Fibroblast of skin of scalp (primary cell): ENCODE results near the gene ENPP5. TPM values are rescaled to one million over a fixed set of nuclear protein-coding genes. Genes with fewer than 3 reads are reported as not detected.

Source experiments
- DNase-seq: peaks from one replicate; pipeline ENCODE4 v3.0.0-alpha.2; 2013
- polyA plus RNA-seq, 2 experiments: library from polyadenylated mRNA; unstranded; fragments of 120-200 nt; gene quantifications; one replicate each; pipeline ENCODE4 v1.2.1, GENCODE V29; 2013; ENCODE audit not compliant: insufficient read length in 2 of 2

Gene ENPP5, protein sequence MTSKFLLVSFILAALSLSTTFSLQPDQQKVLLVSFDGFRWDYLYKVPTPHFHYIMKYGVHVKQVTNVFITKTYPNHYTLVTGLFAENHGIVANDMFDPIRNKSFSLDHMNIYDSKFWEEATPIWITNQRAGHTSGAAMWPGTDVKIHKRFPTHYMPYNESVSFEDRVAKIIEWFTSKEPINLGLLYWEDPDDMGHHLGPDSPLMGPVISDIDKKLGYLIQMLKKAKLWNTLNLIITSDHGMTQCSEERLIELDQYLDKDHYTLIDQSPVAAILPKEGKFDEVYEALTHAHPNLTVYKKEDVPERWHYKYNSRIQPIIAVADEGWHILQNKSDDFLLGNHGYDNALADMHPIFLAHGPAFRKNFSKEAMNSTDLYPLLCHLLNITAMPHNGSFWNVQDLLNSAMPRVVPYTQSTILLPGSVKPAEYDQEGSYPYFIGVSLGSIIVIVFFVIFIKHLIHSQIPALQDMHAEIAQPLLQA
- polyA plus RNA-seq (2013, experiment 1 of 2; ENCODE audit: insufficient read length): not detected
- 0.14 TPM for polyA plus RNA-seq (2013, experiment 2 of 2; ENCODE audit: insufficient read length)

DNA sequence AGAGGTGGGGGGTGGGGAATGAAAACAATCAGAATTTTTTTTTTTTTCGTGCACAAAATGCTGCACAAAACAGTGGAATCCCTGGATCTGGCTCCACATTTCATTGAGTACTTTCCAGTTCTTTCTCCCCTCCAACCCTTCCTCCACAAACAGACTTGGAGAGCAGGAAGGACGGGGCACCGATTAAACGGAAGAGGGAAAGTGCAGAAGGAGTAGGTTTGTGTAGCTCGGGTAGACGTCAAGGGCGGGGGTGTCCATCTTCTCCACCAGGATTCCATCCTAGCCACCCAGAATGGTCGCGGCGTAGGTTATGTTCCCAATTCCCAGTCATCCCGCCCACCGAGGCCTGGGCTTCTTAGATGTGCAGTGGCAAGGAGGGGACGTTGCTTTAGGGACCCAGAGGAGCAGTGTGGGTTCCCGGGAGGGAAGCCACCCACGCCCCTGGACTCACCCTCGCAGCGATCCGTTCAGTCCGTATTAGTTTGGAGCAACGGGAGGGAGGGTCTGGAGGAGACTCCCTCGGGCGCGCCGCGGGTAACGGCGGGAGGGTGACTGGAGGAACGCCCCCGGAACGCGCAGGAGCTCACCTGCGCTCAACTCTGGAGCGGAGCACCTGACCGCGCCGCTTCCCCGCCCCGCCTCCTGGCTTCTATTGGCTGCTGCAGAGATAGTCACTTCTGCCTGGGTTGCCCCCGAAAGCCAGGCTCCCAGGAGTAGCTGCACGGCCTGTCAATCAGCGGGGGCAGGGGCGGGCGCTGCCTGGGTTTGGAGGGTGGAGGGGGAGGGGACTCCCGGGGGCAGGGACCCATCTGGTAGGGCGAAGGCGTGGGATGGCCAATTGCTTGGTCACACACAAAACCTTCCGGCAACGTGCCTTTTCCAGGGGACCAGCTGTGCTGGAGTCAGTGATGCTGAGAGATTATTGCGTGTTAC, at the start of gene ENPP5:
ENPP5 (minus strand) TSS at position 624 of the 933 bp plus-strand sequence. CDS start 2,718 bp downstream, outside the sequence.
- peak; percentile 0 for DNase-seq

DNA sequence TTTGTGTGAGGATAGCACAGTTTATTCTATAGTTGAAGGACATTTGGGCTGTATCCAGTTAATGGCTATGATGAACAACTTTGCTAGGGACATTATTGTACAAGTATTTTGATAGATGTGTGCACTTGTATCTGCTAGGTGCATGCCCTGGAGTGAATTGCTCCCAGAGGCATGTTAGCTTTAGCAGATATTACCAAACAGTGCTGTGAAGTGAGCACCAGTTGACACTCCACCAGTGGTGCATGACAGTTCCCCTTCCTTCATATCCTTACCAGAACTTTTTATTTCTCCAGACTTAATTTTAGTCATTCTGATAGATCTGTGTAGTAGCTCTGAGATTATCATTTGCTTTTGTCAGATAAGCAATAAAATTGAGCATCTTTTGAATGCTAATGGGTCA, 48.9 kb upstream of the ENPP5 start:
- DNase-seq: no peak

DNA sequence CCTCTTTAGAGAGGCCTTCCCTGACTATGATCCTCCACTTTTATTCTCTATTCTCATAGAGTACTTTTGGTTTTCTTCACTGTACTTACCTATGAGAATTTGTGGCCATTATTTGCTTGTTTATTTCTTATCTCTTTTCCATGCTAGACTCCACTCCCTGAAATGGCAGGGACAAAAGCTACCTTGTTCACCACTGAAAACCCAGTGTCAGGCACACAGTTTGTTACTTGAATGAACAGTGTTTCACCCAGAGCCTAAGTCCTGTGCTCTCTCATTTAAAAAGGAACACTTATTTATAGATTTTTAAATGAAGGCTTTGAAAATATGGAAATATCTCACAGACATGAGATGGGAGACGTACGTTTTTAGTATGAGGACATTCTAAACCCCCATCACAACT, 47.7 kb upstream of the ENPP5 start:
- no peak for DNase-seq

DNA sequence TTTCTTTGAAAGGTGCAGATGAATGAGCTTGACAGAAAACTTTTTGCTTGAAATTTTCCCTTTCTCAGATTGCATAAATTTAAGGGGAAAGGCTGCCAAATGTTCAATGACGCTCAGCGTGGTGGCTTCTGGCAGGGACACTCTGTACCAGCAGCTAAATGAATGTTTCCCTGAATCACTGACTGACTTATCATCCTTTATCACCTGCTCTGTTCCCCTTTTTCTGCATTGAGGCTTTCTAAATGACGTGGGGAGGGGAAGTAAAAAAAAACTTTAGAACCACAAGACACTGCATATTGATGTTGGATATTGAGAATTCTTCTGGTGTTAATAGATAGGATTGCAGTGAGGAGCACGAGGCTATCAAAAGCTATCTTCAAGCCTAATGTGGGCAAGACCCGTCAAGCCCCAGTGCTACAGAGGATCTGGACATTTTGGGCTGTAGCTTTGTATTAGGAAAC, 46.9 kb upstream of the ENPP5 start:
- no peak for DNase-seq

DNA sequence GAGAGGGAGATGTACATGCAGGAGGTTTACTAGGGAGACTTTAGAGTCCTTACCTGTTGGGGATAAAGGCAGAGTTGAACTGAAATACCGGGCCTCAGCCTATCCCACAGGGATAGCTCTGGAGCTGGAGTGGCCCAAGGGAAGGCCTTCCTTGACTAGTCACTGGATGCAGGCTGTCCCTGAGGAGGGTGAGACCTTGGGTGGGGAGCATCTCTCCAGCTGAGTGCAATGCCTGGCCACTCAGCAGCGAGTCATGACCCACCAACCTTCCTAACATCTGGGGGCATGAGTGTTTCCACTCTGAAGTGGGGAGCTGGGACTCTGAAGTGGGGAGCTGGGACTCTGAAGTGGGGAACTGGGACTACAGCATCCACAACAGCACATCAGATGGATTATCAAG, 46.1 kb upstream of the ENPP5 start:
- no peak for DNase-seq

DNA sequence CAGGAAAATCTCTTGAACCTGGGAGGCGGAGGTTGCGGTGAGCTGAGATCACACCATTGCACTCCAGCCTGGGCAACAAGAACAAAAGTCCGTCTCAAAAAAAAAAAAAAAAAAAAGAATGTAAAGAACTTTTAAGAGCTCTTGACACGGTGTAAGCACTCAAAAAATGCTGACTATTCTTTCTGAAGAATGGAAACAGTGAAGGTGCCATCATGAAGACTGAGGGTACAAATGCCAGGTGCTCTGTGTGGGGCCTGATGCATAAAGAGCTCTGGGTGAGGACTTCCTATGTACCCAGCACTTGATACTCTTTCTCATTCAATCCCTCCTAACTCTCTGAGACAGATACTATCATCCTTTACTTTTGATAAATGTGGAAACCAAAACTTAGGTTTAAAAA, 45.0 kb upstream of the ENPP5 start:
- DNase-seq: no peak

DNA sequence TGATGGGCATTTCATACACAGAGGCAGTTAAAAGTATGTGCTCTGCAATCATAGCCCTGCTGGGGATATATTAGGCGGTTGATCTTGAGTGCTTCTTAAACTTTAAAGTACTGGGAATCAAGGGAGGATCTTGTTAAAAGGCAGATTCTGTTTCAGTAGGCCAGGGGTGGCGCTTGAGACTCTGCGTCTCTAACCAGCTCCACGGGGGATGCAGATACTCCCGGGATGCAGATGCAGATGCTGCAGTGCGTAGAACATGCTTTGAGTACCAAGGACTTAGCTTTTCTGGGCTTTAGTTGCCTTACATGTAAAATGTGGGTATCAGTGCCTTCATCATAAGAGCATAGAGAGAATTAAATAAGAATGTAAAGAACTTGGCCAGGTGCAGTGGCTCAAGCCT, 44.4 kb upstream of the ENPP5 start:
- DNase-seq: no peak

DNA sequence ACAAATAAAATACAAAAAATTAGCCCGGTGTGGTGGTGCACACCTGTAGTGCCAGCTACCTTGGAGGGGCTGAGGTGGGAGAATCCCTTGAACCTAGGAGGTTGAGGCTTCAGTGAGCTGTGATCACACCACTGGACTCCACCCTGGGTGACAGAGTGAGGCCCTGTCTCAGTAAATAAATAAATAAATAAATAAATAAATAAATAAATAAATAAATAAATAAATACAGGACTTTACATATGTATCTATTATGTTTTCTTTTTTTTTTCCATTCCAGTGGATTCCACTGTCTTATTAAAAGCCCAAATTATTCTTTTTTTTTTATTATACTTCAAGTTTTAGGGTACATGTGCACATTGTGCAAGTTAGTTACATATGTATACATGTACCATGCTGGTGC, 41.1 kb upstream of the ENPP5 start:
- DNase-seq: no peak

DNA sequence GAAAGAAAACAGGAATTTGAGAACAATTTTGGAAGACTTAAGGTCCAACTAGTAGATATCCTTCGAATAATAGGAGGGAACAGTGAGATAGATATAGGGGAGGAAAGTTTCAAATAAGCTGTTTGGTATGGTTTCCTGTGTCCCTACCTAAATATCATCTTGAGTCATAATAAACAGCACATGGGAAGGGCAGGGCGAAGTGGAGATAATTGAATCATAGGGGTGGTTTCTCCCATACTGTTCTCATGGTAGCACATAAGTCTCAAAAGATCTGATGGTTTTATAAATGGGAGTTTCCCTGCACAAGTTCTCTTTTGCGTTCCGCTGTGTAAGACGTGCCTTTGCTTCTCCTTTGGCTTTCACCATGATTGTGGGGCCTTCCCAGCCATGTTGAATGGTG, 39.5 kb upstream of the ENPP5 start:
- DNase-seq: no peak

DNA sequence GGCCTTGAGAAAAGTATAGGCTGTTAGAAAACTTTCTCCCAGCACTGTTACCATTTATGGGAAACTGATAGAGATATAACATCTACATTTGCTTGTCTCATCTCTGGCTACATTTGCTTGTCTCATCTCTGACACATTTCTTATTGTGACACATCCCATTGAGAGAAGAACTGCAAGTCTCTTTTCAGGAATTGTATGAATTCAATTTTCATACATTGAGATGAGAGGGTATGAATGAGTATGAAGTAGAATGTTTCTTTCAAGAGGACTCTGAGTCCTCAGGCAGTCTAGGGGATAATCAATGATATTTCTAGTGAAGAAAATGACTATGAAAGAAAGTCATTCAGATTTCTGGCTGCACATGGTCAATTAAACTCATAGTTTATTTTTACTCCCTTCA, 37.5 kb upstream of the ENPP5 start:
- no peak for DNase-seq

DNA sequence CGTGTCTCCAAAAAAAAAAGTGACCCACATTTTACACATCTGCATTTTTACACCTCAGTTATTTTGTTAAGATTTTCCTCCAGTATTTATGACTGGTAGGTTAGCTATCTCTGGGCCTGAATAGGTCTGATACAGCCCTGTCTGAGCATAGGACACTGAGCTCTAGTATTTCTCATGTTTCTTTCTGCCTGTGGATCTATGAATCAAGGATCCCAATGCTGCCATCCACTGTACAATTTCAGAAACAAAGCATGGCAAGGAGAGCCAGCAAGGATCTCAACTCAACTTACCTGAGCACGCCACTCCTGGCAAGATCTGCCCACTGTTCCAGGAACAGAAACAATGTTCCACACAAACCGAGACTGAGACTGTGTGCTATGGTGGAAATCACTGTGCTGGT, 36.4 kb upstream of the ENPP5 start:
- DNase-seq: no peak

DNA sequence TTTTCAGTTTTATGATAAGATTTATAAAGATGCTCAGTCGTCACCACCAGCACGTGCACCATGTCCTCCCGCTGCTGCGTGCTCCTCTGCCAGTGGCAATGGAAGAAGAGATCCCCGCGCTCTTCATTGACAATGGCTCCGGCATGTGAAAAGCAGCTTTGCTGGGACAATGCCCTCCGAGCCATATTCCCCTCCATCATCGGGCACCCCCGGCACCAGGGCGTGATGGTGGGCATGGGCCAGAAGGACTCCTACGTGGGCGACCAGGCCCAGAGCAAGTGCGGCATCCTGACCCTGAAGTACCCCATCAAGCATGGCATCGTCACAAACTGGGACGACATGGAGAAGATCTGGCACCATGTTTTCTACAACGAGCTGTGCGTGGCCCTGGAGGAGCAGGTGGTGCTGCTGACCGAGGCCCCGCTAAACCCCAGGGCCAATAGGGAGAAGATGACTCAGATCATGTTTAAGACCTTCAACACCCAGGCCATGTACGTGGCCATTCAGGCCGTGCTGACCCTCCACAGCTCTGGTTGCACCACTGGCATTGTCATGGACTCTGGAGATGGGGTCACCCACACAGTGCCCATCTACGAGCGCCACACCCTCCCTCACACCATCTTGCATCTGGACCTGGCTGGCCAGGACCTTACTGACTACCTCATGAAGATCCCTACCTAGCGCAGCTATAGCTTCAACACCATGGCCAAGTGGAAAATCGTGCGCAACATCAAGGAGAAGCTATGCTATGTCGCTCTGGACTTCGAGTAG, 34.3 kb upstream of the ENPP5 start:
- DNase-seq: no peak

DNA sequence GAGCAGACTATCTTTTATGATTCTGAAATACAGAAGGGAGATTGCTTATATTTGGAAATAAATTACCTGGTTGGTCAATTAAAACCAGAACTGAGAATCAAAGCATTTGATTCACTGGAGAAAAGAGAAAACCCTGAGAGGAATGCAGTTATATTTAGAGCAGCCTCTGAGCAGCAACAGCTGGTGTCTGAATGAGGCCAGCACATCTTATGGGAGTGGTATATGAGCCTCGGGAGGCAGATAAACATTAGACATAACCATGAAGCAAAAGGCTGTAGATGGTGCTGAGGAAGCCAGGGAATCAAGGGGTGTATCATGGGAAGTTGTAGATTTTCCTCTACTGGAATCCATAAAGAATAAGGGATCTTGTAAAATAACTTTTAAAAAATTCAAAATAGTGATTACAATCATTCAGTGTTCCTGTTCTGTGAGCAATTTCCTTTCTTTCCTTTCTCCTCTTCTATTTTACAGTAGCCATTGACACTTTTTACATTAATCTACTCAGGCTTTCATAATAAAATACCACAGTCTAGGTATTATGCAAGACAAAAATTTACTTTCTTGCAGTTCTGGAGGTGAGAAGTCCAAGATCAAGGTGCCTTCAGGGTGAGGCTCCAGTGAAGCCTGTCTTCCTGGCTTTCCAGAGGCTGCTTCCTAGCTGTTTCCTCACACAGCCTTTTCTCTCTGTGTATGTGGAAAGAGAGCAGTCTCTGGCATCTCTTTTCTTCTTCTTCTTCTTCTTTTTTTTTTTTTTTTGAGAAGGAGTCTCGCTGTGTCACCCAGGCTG, 32.8 kb upstream of the ENPP5 start:
- DNase-seq: no peak

DNA sequence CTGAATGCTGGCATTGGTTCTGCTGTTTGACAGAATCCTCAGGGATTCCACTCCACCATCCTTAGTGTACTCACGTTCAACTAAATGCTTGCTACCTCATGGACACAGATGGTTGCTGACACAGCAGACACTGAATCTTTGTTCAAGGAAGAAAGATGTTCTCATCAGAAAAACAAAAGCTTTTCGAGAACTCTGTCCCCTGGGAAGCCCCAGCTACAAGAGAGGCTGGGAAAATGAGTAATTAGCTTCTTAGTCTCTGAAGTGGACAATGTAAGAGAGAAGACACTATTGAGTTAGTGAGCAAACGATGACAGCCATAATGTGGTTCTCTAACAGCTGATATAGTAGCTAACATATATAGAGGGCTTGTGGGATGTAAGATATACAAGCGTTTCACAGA, 30.9 kb upstream of the ENPP5 start:
- DNase-seq: no peak

DNA sequence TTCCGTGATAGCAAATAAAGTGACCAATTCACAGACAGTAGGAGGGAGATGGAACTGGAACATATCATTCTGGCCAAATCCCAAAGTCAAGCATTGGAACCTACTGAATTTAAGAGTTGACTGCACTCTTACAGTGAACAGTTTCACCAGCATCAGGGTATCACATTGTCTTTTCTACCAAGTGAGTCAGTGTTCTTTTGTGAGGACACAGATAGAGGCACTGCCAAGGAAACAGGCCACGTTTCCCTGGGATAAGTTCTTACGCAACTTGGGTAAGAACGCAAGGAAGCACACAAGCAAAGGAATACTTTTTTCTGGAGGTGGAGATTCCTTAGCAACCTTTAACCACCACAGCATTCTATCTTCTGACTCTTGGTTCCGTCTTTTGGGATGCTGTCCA, 28.6 kb upstream of the ENPP5 start:
- DNase-seq: no peak

DNA sequence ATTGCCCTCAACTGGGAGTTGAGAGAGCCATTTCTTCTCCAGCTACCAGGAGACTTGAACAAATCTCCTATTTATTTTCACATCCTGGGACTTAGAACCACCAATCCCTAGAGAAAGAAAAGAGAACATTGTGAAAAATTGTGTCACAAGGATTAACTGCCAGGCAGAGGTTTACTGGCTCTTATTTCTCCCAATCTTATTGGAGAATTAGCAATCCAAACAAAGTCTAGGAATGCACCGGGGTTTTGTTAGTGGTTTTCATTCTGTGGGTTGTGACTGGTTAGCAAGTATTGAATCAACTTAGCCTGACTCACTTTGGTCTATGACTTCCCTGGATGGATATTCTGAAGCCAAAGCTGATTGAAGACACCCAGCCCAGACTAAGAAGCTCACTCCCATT, 21.2 kb upstream of the ENPP5 start:
- peak; percentile 86 for DNase-seq

DNA sequence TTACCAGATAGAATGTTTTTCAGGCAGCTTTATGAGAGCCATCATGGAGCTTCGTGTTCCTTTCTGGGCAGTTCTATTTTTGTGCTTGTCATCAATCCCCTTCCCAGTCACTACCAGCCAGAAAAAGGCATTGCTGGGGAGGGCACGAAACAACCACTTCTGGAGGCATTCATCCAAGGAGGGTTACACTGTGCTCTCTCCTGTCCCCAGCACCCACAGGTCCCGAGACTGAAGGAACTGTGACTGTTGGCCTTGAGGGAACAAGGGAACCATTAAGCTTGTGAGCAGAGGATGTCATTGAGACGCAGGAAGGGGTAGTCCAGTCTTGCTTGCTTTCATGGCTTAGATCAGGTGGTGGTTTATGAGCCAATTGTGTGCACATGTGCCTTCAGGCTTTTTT, 20.1 kb upstream of the ENPP5 start:
- no peak for DNase-seq

DNA sequence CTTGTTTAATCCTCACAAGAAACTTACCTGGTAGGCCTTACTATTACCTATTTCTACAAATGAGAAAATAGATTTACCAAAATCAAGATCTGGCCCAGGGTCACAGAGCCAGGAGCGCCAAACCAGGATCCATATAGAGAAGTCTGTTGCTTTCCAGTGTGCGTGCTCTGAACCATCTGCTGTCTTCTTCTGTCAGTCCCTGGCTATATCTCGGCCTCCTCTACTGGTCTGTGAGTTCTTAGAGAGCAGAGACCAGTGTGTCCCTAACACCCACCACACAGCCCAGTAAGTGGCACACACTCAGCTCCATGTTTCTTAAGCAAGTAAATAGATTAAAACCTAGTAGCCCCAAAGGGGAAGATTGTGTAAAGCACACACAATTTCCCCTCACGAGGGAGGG, 18.9 kb upstream of the ENPP5 start:
- no peak for DNase-seq

DNA sequence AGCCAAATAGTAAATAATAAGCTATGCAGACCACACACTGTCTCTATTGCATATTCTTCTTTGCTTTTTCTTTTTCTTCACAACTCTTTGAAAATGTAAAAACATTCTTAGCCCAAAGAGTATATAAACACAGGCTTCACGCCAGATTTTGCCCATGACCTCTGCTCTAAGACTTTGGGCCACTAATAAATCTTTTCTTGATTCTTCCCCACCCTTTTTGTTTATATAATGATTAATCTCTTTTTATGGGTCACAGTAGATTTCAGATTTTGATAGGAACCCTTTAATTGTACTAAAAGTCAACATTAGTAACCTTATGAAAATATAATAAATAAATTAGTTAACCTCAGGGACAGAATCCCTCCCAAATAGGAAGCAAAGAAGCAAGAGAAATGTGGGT, 15.8 kb upstream of the ENPP5 start:
- no peak for DNase-seq

DNA sequence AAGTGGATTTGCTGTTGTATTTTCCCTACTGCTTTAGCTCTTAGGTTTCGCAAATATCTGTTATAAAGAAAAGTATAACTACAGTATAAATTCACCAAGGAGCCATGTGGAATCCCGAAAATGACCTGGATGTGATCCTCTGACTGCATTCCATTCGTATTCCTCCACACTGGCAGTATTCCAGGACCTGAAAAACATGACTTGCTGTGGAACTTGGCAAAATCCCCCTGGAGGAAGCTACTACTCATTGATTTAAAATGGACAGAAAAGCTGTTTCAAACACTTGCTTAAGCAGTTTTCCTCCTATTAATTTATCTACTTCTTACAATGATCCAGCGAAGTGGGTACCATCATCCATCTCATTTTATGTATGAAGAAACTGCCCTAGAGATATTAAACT, 13.3 kb upstream of the ENPP5 start:
- peak; percentile 90 for DNase-seq

DNA sequence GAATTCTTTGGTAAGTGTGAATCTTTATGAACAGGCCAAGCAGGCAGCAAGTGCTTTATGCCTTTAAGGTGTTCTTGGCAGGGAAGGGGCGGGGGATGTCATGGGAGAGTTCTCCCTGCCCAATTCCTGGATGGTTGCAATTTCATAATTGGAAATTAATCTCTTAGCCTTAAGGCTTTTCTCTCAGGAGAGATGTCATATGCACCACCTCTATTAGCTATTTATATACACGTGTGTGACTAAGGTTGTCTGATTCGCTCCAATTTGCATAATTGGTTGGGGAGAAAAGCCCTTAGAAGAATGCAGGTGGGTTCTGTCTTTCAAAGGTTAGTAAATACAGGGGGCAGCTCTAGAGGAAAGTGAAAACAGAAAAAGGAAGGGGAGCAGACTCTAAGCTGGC, 5.2 kb upstream of the ENPP5 start:
- no peak for DNase-seq

DNA sequence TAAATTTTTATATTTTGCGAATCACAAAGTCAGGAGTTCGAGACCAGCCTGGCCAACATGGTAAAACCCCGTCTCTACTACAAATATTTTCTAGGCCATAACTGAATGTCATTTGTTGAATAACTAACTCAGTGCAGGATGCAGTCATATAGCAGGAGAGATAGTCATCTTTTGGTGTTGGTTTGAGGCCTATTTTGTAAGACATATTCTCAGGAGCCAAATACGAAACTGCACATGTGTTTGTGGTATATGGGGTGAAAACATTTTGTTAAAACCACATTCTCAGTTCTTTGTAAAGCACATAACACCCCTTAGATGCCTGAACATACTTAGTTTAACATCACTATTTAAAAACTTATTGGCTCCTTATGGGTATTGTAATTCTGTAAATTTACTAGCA, 4.7 kb upstream of the ENPP5 start:
- DNase-seq: no peak
